Endothelial cell of umbilical vein (primary cell): ENCODE data around the gene DHX35. TPM values are rescaled to one million over a fixed set of nuclear protein-coding genes. Genes with fewer than 3 reads are reported as not detected.
A peak's percentile ranks its signal among the peaks of the same experiment; 100 is the strongest.

Source experiments
- BruUV-seq: library from RNA; stranded (reverse); fragments of 400-500 nt; replicated peaks from 2 replicates; lab custom pipeline; 2021; lab: Mats Ljungman, UMichigan
- CTCF ChIA-PET: fragments of 300-600, 350-600 bp; sonication (Branson Sonifier 250); formaldehyde crosslinking; loops from one replicate; lab custom pipeline; 2021; ENCODE audit warnings: antibody characterized with exemption, inconsistent platforms; lab: Charles Lee
- POLR2A ChIA-PET: fragments of 300-600, 350-600 bp; sonication (Branson Sonifier 250); formaldehyde crosslinking; loops from one replicate; lab custom pipeline; 2021; ENCODE audit warnings: antibody characterized with exemption, inconsistent platforms; lab: Charles Lee
- DNase-seq: peaks from one replicate; pipeline ENCODE4 v3.0.0-alpha.2; 2011; ENCODE audit warnings: low read depth, low spot score
- FAIRE-seq: peaks from 2 replicates; lab custom pipeline; 2011; peaks lifted over from hg19 to GRCh38; lab: Jason Lieb, UNC
- H2AFZ ChIP-seq: 2 replicates; pipeline ENCODE4 v1.6.0; 2012; ENCODE audit warnings: low read depth, low read length, control low read depth, inconsistent platforms
- H3K27ac ChIP-seq: 2 replicates; pipeline ENCODE4 v1.5.1; 2011; ENCODE audit warnings: low read depth, mild to moderate bottlenecking, control low read depth, low read length, moderate library complexity; ENCODE audit not compliant: insufficient read depth
- H3K27me3 ChIP-seq, 2 experiments: 2 replicates each; pipeline versions ENCODE4 v1.6.0 to v1.6.1; 2011; ENCODE audit warnings: low read length in 2 of 2, mixed read lengths in 1 of 2; ENCODE audit not compliant: control insufficient read depth in 2 of 2, insufficient read depth in 2 of 2
- H3K36me3 ChIP-seq, 2 experiments: 2 replicates in 1 of 2; 3 replicates in 1 of 2; pipeline ENCODE4 v1.5.1; 2011; ENCODE audit warnings: low read length in 2 of 2, mild to moderate bottlenecking in 1 of 2, moderate library complexity in 1 of 2; ENCODE audit not compliant: control insufficient read depth in 2 of 2, insufficient read depth in 2 of 2; ENCODE audit errors: extremely low read depth in 1 of 2
- H3K4me1 ChIP-seq: 3 replicates; pipeline ENCODE4 v1.5.1; 2011; ENCODE audit warnings: mild to moderate bottlenecking, low read length; ENCODE audit not compliant: control insufficient read depth, insufficient read depth; ENCODE audit errors: extremely low read depth
- H3K4me2 ChIP-seq: 2 replicates; pipeline ENCODE4 v1.6.1; 2011; ENCODE audit warnings: low read length, control low read depth, mixed read lengths; ENCODE audit not compliant: insufficient read depth
- H3K4me3 ChIP-seq, 3 experiments: fragments of 200-600 bp in 1 of 3; sonication (generic), shearing (Covaris generic) in 1 of 3; replicated peaks in 1 of 3; 2 replicates each; pipeline ENCODE4 v1.5.1; 2011 to 2016; ENCODE audit warnings: control low read depth in 3 of 3, low read length in 3 of 3, mild to moderate bottlenecking in 2 of 3, inconsistent platforms in 1 of 3, low read depth in 1 of 3, moderate library complexity in 1 of 3; ENCODE audit not compliant: insufficient read depth in 1 of 3
- H3K79me2 ChIP-seq: 2 replicates; pipeline ENCODE4 v1.6.0; 2012; ENCODE audit warnings: low read length, inconsistent platforms; ENCODE audit not compliant: control insufficient read depth, insufficient read depth
- H3K9ac ChIP-seq: replicated peaks from 2 replicates; pipeline ENCODE3; 2011; ENCODE audit warnings: low read length, control low read depth; ENCODE audit not compliant: insufficient read depth; ENCODE audit errors: extremely low read depth
- H3K9me1 ChIP-seq: replicated peaks from 3 replicates; pipeline ENCODE4 v1.6.0; 2011; ENCODE audit warnings: mild to moderate bottlenecking, low read length; ENCODE audit not compliant: control insufficient read depth, insufficient read depth; ENCODE audit errors: extremely low read depth
- H3K9me3 ChIP-seq: replicated peaks from 2 replicates; pipeline ENCODE4 v1.5.1; 2012; ENCODE audit warnings: low read length, inconsistent platforms; ENCODE audit not compliant: control insufficient read depth, insufficient read depth
- H4K20me1 ChIP-seq: replicated peaks from 2 replicates; pipeline ENCODE3; 2011; ENCODE audit warnings: mild to moderate bottlenecking, low read length; ENCODE audit not compliant: control insufficient read depth, insufficient read depth; ENCODE audit errors: extremely low read depth
- CTCF ChIP-seq, 2 donors: IDR thresholded peaks; 1 replicate in 1 of 2; 2 replicates in 1 of 2; pipeline ENCODE4 v1.5.1; 2011; ENCODE audit warnings: low read length in 2 of 2, mild to moderate bottlenecking in 2 of 2, moderate library complexity in 2 of 2, control low read depth in 1 of 2, inconsistent platforms in 1 of 2, low read depth in 1 of 2; ENCODE audit not compliant: insufficient read depth in 1 of 2; ENCODE audit errors: extremely low read depth in 1 of 2
- EZH2 ChIP-seq: IDR thresholded peaks from 2 replicates; pipeline ENCODE4 v1.6.1; 2012; ENCODE audit warnings: borderline replicate concordance, low read depth, mild to moderate bottlenecking, moderate library complexity, low read length, inconsistent platforms; ENCODE audit not compliant: severe bottlenecking
- FOS ChIP-seq: IDR thresholded peaks from 2 replicates; pipeline ENCODE4 v1.6.1; 2011; ENCODE audit warnings: mild to moderate bottlenecking, low read length, moderate library complexity, borderline replicate concordance; ENCODE audit not compliant: insufficient read depth
- GATA2 ChIP-seq: IDR thresholded peaks from 2 replicates; pipeline ENCODE4 v1.7.0; 2011; ENCODE audit warnings: low read depth, mild to moderate bottlenecking, moderate library complexity, mixed read lengths, low read length; ENCODE audit not compliant: insufficient read length, insufficient read depth
- JUN ChIP-seq: IDR thresholded peaks from 2 replicates; pipeline ENCODE4 v1.6.1; 2011; ENCODE audit warnings: borderline replicate concordance, low read depth; ENCODE audit not compliant: insufficient read length, insufficient read depth
- MAX ChIP-seq: IDR thresholded peaks from 2 replicates; pipeline ENCODE4 v1.6.1; 2011; ENCODE audit not compliant: insufficient read depth, insufficient read length
- MYC ChIP-seq: IDR thresholded peaks from one replicate; pipeline ENCODE4 v1.6.1; 2011; ENCODE audit warnings: mild to moderate bottlenecking, low read depth, low read length
- POLR2A ChIP-seq: IDR thresholded peaks from 2 replicates; pipeline ENCODE4 v1.6.1; 2012; ENCODE audit warnings: low read depth, mild to moderate bottlenecking, control low read depth, low read length
- POLR2AphosphoS5 ChIP-seq: IDR thresholded peaks from 2 replicates; pipeline ENCODE4 v1.6.1; 2012; ENCODE audit warnings: low read depth, mild to moderate bottlenecking, control low read depth, low read length, moderate library complexity; ENCODE audit not compliant: insufficient read depth
- dilution Hi-C: fragments of 300-500 bp; cut with MboI; formaldehyde crosslinking; loops from one replicate; pipeline ENCODE4 v1.15.0; 2019; ENCODE audit warnings: low sequenced_read_pairs; ENCODE audit not compliant: extremely low pct_ligation_motif_present
- intact Hi-C: fragments of 100-400 bp; cut with micrococcal nuclease; formaldehyde crosslinking; loops from one replicate; pipeline ENCODE4 v1.10.0; 2022
- polyA plus RNA-seq, 4 experiments: library from polyadenylated mRNA; depleted of rRNA in 3 of 4; stranded (reverse) in 3 of 4; unstranded in 1 of 4; fragments of >200 nt; gene quantifications; 2 replicates each; pipeline versions ENCODE4 v1.2.1 to v1.2.3, GENCODE V29; 2011 to 2012; ENCODE audit warnings: missing spikeins in 1 of 4
- total RNA-seq: library from RNA; stranded (reverse); gene quantifications from 2 replicates; pipeline ENCODE4 v1.2.3, GENCODE V29; 2021

The DHX35 gene
- total and polyA plus RNA-seq, 2 donors (not counting 3 experiments of a cell fraction or from before 2014, with no cell fraction given), result 10.0 to 13.0 TPM

GRCh38 chr20:38962928-38963401 lies 821 bp downstream of the DHX35 start:
- Histone ChIP-seq H3K27ac (peak overlapping the region; percentile 62), H3K9ac (peak overlapping the region; percentile 83), H3K9me1 (no peaks in the 10 kb centered on the region), H3K79me2 (peaks cover 31% of the 10 kb centered on the region), H3K27me3 (no peaks in the 10 kb centered on the region), H3K4me1 (peaks cover 19% of the 10 kb centered on the region), H4K20me1 (no peaks in the 10 kb centered on the region), H3K9me3 (no peaks in the 10 kb centered on the region), H3K4me2 (peak overlapping the region; percentile 88), H2AFZ (peak overlapping the region; percentile 76), H3K36me3 (no peaks in the 10 kb centered on the region), H3K4me3 (peak overlapping the region; percentile 71 to 95 (median 84))
- no peak for DNase-seq
- FAIRE-seq, result no peak
- no TSS peak for BruUV-seq
- dilution Hi-C loops, result no loop called here
- intact Hi-C loops, result loop anchor here (1.0 kb wide), 4 partner anchors 37 to 317 kb away; partner anchors contain the start of genes ACTR5 and FAM83D
- TF ChIP-seq POLR2AphosphoS5 (no peak), GATA2 (no peak), POLR2A (no peak), CTCF (IDR thresholded peaks at IDR 0.05; ENCODE audit: extremely low read depth in 1 of 2, insufficient read depth in 1 of 2, low read depth in 1 of 2, low read length in 2 of 2) (no peak), EZH2 (no peak), FOS (no peak), MYC (no peak), JUN (no peak), MAX (no peak)
- ChIA-PET CTCF (interaction anchor here (1.1 to 2.2 kb wide), 12 partner anchors 17 to 237 kb away, joined by 3 to 28 read pairs (median 6); partner anchors contain the start of gene FAM83D), POLR2A (interaction anchor here (0.7 to 1.0 kb wide), 2 partner anchors 10 to 26 kb away, joined by 3 read pairs; no protein-coding TSS in a partner anchor)
